Mucosa of rectum (tissue), 2 donors: ENCODE results near the gene LAPTM5.

Experiments used
- H3K27ac ChIP-seq, 2 donors: one replicate each; pipeline ENCODE4 v1.7.0; 2013; ENCODE audit warnings: inconsistent platforms in 2 of 2, low read depth in 2 of 2, low read length in 2 of 2
- H3K27me3 ChIP-seq, 2 donors: one replicate each; pipeline ENCODE4 v1.7.0; 2013; ENCODE audit warnings: low read length in 2 of 2; ENCODE audit not compliant: control insufficient read depth in 2 of 2, insufficient read depth in 2 of 2
- H3K36me3 ChIP-seq, 2 donors: one replicate each; pipeline ENCODE4 v1.7.0; 2013; ENCODE audit warnings: low read length in 2 of 2; ENCODE audit not compliant: control insufficient read depth in 2 of 2, insufficient read depth in 2 of 2
- H3K4me1 ChIP-seq, 2 donors: one replicate each; pipeline ENCODE4 v1.7.0; 2013; ENCODE audit warnings: low read length in 2 of 2, mild to moderate bottlenecking in 1 of 2; ENCODE audit not compliant: control insufficient read depth in 2 of 2, insufficient read depth in 2 of 2
- H3K4me3 ChIP-seq, 2 donors: one replicate each; pipeline ENCODE4 v1.7.0; 2013; ENCODE audit warnings: low read length in 2 of 2
- H3K9ac ChIP-seq, 2 donors: one replicate each; pipeline ENCODE4 v1.7.0; 2013; ENCODE audit warnings: low read length in 2 of 2, low read depth in 1 of 2, mild to moderate bottlenecking in 1 of 2
- H3K9me3 ChIP-seq, 2 donors: one replicate each; pipeline ENCODE4 v1.7.0; 2013; ENCODE audit warnings: low read length in 2 of 2; ENCODE audit not compliant: control insufficient read depth in 2 of 2
- donor health status: healthy.
- donor health status: Normal muscosa, but diverticular disease.

LAPTM5 gene

DNA sequence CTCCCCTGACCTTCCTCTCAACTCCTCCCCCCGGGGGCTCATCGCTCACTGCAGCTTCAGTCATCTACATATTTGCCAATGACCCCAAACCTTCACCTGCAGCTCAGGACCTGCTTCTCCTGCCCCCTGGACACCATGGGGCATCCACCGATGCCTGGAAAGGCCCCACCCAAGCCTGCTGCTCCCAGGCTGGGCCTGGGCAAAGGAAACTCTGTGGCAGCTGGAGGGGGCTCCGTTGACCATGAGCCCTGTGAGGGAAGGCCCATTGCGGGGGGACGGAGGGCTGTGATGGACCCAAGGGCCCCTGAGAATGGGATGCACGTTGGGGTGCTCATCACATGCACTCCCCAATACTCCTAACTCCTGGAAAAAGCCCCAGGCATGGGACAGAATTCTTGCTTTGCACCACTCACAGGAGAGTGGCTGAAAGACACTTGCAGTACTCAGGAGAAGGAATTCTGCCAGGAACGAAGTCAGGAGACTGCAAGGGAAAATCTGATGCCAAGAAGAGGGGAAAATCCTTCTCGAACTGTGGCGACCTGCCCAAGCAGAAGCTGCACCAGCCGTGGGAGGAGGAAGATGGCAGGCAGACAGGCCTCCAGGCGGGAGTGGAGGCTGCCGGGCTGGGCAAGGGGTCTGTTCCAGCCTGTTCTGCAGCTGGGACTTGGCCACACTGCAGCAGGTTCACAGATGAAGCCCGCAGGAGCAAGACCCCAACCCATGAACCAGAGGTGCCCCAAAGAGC lies 52.6 kb downstream of the LAPTM5 start:
- no peak overlapping the region for H3K27ac ChIP-seq
- H3K9ac ChIP-seq: no peak overlapping the region
- peaks cover 9 to 12% of the 10 kb centered on the region in 2 donors for H3K27me3 ChIP-seq
- no peaks in the 10 kb centered on the region for H3K36me3 ChIP-seq
- H3K4me1 ChIP-seq: peaks cover 3 to 4% of the 10 kb centered on the region in 2 donors
- H3K4me3 ChIP-seq: no peak overlapping the region
- H3K9me3 ChIP-seq: no peaks in the 10 kb centered on the region

GRCh38 chr1:30704271-30704670 lies 53.3 kb downstream of the LAPTM5 start:
- Histone ChIP-seq H3K9ac (no peak overlapping the region), H3K27ac (no peak overlapping the region)

DNA sequence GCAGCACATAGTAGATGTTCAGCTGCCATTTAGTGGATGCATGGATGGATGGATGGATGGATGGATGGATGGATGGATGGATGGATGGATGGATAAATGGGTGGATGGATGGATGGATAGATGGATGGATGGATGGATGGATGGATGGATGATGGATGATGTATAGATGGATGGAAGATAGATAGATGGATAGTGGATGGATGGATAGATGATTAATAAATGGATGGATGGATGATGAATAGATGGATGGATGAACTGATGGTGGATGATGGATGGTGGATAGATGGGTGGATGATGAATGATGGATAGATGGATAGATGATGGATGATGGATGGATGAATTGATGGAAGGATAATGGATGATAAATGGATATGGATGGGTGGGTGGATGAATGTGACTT lies 54.8 kb downstream of the LAPTM5 start:
- Histone ChIP-seq H3K4me1 (peaks cover 0 to 4% of the 10 kb centered on the region in 2 donors), H3K9ac (no peak overlapping the region), H3K4me3 (no peak overlapping the region), H3K27me3 (peaks cover 6 to 10% of the 10 kb centered on the region in 2 donors), H3K36me3 (no peaks in the 10 kb centered on the region), H3K27ac (no peak overlapping the region), H3K9me3 (no peaks in the 10 kb centered on the region)

More at GRCh38 chr1:30704271-30704670, 53.3 kb downstream of the LAPTM5 start:
- Histone ChIP-seq H3K4me3 (no peak overlapping the region), H3K36me3 (no peaks in the 10 kb centered on the region), H3K9me3 (no peaks in the 10 kb centered on the region), H3K4me1 (peaks cover 3 to 4% of the 10 kb centered on the region in 2 donors), H3K27me3 (peaks cover 9 to 12% of the 10 kb centered on the region in 2 donors)

GRCh38 chr1:30701258-30701633 lies 56.3 kb downstream of the LAPTM5 start:
- no peak overlapping the region for H3K4me3 ChIP-seq
- H3K27ac ChIP-seq: no peak overlapping the region
- H3K36me3 ChIP-seq: no peaks in the 10 kb centered on the region
- H3K9ac ChIP-seq: no peak overlapping the region
- peaks cover 2 to 6% of the 10 kb centered on the region in 2 donors for H3K27me3 ChIP-seq
- H3K9me3 ChIP-seq: no peaks in the 10 kb centered on the region
- peaks cover 0 to 4% of the 10 kb centered on the region in 2 donors for H3K4me1 ChIP-seq

DNA sequence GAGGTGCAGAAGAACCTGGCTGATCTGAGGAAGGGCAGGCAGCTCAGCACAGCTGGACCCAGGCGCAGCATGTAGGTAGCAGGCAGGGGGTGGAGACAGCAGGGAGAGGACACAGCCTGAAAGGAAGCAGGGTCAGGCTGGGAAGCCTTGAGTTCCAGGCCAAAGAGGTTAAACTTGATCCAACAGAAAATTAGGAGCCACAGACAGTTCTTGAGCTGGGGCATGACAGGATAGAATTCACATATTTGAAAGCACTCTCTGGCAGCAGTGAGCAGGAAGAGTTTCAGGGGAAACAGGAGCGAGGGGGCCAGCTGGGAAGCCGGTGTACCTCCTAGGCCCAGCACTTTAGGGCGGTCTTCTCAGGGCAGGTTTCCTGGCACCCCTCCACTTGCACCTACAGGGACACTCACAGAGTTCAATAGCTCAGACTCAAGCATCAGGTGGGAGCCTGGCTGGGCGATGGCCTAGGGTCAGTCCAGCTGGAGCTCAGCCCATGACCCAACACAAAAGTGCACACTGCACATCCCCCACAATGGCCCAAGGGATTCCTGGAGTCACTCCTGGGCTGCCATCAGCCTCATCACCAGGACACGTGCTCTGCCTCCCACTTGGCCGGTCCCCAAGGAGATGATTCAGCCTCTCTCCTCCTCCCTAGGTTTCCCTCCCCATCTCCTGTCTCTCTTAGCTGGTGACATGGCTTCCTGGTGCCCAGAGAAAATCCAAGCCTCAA lies 56.9 kb downstream of the LAPTM5 start:
- no peaks in the 10 kb centered on the region for H3K36me3 ChIP-seq
- no peak overlapping the region for H3K4me3 ChIP-seq
- H3K4me1 ChIP-seq: peaks cover 2 to 4% of the 10 kb centered on the region in 2 donors
- H3K27ac ChIP-seq: no peak overlapping the region
- H3K27me3 ChIP-seq: peaks cover 2 to 5% of the 10 kb centered on the region in 2 donors
- H3K9me3 ChIP-seq: no peaks in the 10 kb centered on the region
- no peak overlapping the region for H3K9ac ChIP-seq

- peaks cover under 1 to 2% of the 10 kb centered on the region in 2 donors for H3K4me1 ChIP-seq
- no peak overlapping the region for H3K9ac ChIP-seq
- no peak overlapping the region for H3K27ac ChIP-seq
- H3K36me3 ChIP-seq: no peaks in the 10 kb centered on the region
- H3K4me3 ChIP-seq: no peak overlapping the region
- no peaks in the 10 kb centered on the region for H3K9me3 ChIP-seq
- H3K27me3 ChIP-seq: no peaks in the 10 kb centered on the region
Measured at GRCh38 chr1:30699762-30700161, 57.8 kb downstream of the LAPTM5 start.

DNA sequence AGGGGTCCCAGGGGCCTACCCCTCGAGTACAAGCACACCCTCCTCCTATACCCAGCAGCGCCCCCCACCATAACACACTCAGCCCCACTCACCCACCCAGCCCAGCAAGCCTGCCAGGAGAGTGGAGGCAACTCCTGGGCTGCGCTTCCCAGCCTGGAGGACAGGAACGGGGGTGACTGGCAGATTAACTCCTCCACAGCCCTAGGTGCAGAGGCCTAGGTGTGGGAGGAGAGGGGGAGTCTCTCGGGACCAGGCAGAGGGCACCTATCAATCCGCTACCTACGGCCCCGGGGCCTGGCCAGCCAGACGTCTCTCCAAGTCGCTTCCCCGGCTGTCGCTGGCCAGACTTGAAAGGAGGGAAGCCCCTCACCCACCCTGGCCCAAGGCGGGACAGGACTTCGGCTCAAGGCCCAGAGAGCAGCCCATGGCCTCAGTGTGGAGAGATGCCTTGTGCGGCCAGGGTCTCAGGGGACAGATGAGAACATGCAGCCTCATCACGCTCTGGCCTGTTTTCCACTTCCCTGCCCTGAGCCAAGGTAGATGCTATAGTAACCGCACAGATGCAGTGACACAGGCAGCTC lies 59.1 kb downstream of the LAPTM5 start:
- H3K9me3 ChIP-seq: no peaks in the 10 kb centered on the region

DNA sequence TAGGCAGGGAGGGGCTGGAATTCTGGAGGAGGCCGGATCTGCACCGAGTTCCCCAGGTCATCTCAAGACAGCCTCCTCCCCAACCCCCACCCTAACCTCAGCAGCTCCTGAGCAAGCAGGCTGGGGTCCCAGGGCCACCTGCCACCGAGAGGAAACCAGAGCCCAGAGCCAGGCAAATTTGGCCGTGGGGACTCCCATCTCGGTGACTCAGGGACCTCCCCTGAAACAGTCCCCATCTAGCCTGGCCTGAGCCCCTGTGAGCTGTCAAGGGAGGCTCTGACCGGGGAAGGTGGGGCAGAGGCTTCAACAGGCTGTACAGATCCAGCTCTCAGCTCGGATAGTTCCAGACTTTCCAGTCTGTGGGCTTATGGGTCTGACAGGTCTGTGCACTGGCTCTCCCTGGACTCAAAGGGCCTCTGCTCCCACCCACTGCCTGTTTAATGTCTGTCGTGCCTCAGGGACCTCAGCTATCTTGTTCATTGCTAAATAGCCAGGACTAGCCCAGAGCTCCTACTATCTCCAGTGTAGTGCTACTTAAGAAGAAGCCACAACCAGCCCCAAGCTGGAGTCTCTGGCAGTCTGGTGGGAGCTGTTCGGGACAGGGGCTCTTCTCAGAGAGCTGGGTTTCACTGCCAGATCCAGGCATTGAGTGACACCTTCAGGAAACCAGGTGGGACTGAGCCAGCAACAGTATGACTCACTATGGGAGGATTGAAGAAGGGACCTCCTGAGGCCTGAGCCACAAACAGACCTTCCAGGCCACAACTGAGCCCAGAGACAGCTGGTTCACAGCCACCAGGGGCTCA lies 59.8 kb downstream of the LAPTM5 start:
- Histone ChIP-seq H3K4me1 (peaks cover 0 to 2% of the 10 kb centered on the region in 2 donors), H3K27me3 (no peaks in the 10 kb centered on the region), H3K27ac (no peak overlapping the region), H3K9ac (no peak overlapping the region), H3K9me3 (no peaks in the 10 kb centered on the region), H3K4me3 (no peak overlapping the region), H3K36me3 (no peaks in the 10 kb centered on the region)

More for the DNA sequence above, 59.1 kb downstream of the LAPTM5 start:
- H3K4me1 ChIP-seq: peaks cover 0 to 2% of the 10 kb centered on the region in 2 donors
- H3K27ac ChIP-seq: no peak overlapping the region
- H3K9ac ChIP-seq: no peak overlapping the region
- H3K4me3 ChIP-seq: no peak overlapping the region
- H3K36me3 ChIP-seq: no peaks in the 10 kb centered on the region
- no peaks in the 10 kb centered on the region for H3K27me3 ChIP-seq

- Histone ChIP-seq H3K9ac (no peak overlapping the region), H3K27ac (no peak overlapping the region), H3K36me3 (no peaks in the 10 kb centered on the region), H3K4me3 (no peak overlapping the region), H3K27me3 (no peaks in the 10 kb centered on the region), H3K4me1 (peaks cover 0 to 2% of the 10 kb centered on the region in 2 donors), H3K9me3 (no peaks in the 10 kb centered on the region)
Measured at GRCh38 chr1:30696831-30697230, 60.7 kb downstream of the LAPTM5 start.
